HG03196 (cell line): ENCODE data around the gene PDCD4.
"Not testable (repeated sequence)": the region's sequence is repeated elsewhere in the genome, so short reads cannot be mapped to it uniquely, and the experiment has no call there.

Experiments used
- ATAC-seq: cut with Tn5 transposase; IDR thresholded peaks from one replicate; pipeline ENCODE4 v1.9.1; 2021; ENCODE audit not compliant: unreplicated experiment

Gene PDCD4

DNA sequence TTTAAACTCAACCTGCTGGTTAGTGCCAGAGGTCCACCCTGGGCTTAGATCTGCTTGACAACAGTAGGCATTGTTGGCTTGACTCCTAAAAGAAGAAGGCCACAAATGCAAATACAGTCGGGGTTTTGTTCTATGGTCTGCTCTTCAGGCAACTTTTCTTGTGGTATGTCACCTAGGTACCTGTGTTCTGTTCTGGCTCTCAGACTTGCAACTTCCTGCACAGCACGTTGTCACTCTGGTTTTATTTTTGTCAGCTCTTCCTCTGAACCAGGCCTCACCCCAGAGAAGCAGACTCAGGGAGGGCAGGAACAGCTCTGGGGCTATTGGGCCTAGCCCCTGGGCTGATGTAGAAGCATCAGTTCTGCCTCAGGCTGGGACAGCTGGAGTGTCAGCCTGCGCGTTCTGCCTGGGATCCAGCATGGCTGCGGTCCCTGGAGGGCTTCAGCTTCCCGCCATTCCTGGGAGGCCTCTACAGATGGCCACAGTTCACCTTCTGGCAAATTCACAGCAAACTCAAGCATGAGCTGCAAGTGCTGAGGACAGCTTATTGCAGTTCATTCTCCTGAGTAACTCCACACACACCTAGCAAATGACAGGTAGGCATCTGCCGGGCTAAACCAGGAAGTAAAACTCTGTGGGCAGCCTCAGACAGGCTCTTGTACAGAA, 11.0 kb upstream of the PDCD4 start:
- ATAC-seq, result peak; percentile 39

DNA sequence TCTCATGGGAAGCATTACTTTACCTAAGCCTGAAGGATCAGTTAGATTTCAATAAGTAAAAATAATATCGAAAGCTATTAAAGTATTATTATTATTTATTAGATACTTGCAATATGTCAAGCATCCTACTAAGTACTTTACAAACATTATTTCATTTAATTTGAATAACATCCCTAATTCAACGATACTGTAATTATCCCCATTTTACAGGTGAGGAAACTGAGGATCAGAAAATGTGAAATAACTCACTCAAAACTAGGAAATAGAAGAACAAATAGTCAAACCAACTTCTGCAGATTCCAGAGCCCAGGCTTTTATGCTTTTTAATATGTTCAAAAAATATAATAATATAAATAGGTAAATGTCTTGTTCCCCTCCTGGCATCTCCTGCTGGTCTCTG, 10.3 kb upstream of the PDCD4 start:
- no peak for ATAC-seq

DNA sequence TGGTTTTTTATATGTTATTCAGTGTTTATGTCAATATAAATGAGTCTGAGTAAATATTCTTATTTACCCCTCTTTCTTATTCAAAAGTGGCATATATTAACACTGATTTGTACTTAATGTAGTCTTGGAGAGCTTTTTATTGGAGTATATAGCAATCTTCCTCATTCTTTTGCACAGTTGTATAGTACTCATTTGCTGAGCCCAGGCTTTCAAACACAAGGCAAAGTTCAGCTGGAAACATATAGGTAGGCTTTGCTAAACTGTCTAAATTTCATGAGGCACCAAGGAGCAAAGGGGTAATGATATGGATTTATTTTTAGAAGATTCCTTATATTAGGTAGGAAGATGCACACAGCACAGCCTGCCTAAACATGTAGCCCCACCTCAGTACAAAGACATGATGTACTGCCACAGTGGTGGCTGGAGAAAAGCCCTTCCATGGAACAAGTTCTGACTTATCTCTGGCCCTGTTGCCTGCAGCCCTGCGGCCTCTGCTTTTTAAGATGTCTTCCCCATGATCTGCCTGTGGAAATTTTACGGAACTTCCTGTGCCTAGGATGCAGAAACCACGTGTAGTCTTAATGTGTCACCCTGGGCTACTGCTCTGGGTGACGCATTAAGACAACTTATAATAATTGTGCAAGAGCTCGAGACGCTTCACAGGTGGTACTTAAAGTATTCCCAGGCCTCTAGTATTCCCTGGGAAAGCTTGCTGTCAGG, 9.6 kb upstream of the PDCD4 start:
- no peak for ATAC-seq

DNA sequence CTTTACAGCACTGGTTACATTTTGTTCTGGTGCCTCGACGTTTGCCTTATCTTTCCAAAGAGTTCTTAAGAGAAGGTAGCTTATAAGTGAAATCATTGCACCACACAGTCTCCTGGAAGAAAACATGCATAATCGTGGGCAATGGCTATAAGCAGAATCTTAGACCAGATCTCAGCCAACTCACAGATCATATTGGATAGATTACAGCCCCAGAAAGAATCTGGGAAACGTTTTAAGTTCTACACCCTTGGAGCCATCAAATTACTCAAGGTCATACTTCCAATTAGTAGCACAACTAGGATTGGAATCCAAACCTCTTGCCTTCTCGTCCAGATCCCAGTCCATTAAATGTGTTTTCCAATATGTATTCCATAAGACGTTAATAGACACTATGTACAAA, 8.8 kb upstream of the PDCD4 start:
- no peak for ATAC-seq

DNA sequence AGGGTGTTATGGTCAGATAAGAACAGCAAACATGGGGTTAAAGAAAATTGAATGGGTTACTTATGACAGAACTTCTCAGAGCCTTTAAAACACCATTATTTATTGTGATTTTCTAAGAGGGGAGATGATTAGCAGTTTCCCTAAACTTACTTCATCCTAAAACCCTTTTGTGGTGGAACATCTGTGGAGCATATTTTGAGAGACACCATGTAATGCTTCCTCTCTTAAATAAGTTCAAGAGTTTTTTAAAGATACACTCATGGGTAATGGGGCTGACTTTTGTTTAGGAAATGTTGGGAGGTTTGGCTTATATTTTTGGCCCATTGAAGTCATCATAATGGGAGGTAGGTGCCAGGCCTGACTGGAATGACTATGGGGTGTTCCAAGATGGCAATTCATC, 8.4 kb upstream of the PDCD4 start:
- ATAC-seq, result no peak

DNA sequence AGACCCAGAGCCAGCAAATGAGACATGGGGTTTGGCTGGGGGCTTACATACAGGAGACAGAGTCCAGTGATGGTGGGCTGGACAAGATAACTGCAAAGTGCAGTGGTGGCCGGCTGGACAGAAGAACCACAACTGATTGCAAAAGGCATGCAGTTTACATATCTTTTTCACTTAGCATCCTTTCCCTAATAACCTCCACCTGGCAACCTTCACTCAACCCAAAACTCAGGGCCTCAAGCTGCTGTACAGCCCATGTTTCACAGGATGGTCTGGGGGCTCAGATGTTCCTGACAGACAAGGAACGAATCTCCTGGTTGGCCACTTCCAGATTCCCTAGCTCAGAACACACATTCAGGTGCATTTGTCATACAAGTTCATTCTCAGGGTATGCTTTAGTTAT, 7.8 kb upstream of the PDCD4 start:
- ATAC-seq, result no peak

DNA sequence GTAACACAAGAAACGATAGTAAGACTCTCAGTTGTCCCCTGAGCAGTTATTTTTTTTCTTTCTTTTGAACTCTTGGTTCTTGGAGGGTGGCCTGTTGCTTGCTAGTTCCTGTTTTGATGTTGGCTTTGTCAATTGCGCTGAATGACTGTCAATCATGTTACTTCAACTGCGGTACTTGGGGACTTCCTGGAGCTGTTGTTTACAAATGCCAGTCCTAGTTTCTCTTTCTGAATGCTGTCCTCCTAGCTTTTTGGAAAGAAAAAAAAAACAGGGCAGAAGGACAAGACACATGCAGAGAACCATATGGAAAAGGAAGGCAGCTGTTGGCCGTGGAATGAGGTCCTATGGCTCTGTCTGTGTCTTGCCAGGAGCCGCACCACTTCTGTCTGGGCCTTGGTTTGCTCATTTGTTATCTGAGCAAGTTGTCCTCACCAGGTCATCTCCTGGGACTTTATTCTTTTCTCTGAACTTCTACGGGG, 7.0 kb upstream of the PDCD4 start:
- peak; percentile 61 for ATAC-seq

DNA sequence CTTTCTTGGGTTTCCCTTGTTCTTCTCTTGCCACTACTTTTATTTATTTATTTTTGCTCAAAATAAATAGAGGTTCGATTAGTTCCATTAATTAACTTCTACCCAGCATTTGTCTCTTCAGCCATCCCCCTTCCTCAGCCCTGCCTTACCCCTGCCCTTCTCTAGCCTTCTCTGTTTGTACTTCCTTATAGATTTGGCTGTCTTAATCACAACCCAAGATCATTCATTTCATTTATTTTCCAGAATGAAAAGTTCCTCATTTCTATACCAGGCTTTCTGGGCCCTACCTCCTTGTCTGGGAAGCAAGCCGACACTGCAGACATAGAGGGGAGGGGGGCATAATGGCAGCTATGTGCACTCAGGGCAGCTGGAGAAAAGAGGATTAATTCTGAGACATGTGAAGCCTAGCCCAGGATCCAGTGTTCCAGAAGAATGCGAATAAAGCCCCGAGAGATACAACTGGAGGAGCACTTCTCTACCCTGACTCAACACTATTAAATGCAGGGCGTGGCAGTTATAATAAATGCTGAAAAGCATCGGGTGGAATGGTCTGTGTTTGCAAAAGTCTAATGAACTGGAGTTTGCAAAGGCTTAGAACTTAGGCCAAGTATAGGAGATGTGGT, 6.4 kb upstream of the PDCD4 start:
- ATAC-seq, result no peak

DNA sequence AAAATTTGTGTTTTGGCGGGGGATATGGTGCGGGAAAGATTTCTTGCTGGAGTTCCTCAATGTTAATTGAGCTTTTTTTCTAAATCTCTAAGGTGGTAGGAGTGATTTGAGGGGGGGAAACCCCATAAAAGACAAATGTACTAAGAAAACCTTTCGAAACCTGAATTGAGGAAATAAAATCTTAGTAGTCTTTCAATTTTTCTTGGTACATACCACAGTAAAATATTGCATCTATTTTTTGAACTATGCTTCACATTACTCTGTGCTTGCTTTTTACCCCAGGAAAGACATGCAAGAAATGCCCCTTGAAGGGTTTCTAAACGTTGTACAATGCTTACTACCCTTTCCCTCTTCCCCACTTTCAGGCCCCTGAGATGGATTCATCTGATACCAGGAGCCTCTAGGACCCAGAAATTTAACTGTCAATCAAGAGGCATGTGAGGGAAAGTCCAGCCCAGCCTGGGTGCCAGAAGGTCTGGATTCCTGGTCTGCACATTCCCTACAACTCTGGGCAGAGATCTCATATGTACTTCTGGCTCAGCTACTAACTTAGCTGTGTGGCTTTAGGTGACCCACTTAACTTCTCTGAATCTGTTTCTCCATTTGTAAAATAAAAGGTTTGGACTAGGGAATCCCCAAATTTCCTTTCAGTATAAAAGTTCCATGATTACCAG, 5.8 kb upstream of the PDCD4 start:
- no peak for ATAC-seq

DNA sequence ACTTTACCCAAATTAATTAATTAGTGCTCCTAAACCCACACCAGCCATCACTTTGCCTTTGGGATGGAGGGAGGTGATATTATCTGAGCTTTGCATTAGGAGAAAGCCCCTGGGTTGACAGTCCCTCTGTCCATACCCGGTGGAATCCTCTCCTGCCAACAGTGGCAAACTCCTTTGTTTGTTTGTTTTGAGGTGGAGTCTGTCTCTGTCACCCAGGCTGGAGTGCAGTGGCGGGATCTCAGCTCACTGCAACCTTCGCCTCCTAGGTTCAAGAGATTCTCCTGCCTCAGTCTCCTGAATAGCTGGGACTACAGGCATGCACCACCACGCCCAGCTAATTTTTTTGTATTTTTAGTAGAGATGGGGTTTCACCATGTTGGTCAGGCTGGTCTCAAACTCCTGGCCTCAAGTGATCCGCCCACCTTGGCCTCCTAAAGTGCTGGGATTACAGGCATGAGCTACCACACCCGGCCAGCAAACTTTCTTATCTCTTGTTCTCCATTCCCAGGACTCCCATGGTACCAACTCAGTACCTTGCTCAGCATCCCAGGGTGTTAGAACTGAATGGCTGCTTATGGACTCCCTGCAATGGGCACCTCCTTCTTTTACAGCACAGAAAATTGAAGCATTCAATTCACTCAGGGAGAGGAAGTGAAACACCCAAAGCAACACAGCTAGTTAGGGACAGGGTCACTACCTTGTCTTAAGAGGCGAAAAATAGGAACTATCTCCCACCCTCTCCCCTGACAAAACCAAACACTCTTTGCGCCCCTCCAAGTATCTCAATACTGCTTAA, 4.5 kb upstream of the PDCD4 start:
- not testable (repeated sequence) for ATAC-seq

DNA sequence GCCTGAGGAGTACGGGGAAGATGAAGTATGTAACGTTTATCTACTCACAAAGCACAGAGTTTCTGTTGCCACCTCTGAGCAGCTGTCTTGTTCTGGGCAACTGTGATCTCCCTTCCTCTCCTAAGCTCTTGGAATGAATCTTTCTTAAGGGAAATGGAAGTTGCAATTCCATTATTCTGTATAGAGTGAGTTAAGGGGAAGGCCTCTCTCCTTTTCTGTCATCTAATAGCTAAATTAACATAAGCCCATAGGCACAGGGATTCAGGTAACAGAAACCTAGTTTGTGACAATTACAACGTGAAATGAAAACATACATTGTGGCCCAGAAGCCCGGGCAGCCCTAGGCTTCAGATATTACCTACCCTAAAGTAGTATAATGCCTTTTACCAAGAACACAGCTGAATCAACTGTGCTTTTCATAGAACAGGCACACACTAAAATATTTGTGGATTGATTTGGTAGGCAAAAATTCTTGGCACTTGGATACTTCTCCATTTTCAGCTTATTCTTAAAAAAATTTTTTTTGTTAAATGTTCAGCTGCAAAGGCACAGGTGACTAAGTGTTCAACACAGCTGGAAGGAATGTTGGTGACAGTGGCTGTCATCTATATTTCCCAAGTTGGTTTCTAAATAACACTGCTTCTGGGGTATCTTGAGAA, 3.8 kb upstream of the PDCD4 start:
- ATAC-seq, result no peak

DNA sequence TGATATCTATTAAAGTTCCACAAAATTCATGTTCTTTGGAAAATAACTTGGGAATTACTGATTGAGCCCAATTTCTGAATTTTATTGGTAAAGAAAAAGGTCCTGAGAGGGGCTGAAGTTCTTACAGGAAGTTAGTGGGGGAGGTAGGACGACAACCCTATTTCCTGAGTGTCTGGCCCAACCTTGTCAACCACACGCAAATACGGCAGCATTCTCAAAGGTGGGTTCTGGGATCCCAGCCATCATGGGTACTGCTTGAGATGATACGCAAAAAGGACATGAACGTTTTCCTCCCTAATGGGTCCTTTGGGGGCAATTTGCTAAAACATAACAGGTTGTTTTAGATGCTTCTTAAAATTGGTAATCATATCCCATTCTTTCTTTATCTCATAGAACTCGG, 2.7 kb upstream of the PDCD4 start:
- ATAC-seq, result no peak

DNA sequence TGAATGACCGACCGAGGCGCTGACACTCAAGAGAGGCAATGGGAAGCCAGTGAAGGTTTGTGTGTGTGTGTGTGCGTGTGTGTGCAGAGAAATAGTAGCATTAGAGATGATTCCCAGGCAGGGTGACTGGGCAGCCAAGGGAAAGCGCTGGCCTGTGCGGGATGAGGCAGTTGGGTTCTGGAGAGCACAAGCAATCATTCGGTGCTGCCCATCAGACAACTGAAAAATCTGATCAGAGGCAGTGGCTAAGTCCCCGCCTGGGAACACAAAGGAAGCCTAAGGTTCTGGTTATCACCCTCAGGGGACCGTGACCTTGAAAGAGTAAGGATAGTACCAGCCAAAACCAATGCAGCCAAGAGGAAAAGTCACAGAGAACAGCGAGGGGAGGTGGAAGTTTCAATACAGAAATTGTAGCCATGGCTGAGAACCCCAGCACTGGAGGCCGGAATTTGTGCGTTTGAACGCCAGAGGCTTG, 868 bp upstream of the PDCD4 start:
- ATAC-seq, result no peak

DNA sequence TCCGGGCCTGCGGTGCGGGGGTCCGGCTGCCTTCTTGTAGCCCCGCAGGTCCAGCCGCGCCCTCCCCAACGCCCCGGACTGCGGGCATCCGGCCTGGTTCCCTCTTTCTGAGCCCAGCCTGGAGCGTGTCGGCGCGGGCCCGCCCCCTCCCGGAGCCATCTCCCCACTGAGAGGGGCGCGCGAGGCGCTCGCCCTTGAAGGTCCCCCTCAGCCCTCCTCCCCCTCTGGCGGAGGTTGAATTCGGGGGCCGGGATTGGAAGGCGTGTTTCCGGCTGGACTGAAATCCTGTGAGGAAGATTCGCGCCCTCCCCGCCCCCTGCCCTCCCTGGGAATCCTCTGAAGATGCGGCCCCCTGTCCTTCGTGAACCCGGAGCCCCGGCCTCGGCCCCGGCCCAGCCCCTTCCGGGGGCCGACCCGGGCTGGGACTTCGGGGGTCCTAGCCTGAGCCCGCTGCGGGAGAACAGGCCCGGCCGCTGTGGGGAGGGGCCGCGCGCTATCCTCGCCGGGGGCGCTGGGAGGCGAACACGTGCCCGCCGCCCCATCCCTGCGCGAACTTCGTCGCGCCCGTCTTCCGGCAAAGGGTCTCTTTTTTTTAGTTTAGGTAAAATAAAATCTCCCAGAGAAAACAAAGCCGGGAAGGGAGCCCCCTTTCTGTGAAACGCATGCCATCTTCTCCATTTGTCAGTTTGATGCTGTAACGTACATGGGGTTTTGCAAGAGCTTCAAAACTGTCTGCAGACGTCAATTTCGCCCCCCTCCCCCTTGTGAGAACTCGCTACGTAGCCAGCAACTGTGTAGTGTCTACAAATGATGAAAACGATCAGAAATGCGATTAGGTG, 636 bp downstream of the PDCD4 start:
- ATAC-seq, result peak; percentile 41

DNA sequence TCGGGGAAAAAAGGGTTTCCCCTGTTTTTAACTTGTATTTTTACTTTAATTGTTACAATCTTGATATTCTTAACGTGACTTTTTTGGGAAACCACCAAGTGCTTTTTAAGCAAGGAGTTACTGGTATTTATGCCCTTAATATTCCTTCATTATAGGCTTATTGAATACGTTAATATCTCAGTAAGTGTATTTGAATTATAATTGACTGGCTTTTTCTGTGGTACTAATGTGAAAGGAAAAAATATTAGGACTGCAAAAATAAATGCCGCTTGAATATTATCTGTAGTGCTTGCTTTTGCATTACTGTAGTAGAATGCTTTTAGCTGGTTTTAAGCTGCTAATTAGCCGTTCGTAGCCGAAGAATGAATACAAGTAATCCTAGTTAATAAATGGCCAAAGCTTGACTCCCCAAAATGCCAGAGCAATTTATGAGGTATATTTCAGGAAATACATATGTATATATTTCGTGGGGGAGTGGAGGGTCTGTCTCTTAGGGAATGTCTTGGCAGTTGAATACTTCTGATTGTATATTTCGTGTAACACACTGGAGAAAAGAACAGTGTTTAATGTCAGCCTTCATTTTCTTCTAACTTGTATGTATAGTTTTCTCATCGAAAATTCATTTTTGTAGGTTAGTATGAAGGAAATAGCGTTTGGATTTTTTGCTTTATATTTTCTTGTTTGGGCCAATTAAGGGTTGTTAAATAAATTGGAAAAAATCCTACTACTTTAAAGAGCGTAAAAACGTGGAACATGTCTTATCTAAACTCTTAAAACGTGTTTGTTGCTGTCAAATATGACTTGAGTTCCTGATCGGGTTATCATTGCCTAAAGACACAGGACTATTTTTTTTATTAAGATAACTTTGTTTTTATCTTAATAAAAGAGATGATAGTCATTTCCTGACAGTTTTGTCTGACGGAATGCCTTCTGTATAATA, 1.5 kb downstream of the PDCD4 start:
- no peak for ATAC-seq

DNA sequence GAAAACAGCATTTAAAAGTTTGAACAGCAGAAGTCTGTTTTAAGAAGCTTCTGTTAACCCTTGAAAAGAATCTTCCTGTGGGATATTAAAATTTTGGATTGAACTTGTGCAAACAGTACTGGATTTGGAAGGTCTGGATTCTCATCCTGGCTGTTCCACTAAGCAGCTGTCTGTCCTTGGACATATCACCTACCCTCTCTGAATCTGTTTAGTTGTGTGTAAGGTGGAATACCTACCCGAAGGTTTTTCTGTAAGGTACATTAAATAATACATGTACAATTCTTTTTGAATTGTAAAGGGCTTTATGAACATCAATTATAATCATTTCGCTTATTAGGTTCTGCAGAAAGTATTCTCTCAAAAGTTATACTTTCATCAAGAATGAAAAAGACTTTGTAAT, 2.2 kb downstream of the PDCD4 start:
- ATAC-seq, result no peak

DNA sequence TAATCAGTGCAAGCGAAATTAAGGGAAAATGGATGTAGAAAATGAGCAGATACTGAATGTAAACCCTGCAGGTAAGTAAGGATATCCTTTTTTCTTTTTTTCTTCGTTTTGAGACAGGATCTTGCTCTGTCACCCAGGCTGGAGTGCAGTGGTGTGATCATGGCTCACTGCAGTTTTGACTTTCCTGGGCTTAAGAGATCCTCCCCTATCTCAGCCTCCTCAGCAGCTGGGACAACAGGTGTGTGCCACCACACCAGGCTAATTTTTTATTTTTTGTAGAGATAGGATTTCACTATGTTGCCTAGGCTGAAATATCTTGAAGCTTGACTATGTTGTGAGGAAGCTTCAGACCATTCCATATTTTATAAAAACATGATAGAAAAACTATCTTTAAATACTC, 4.3 kb downstream of the PDCD4 start:
- ATAC-seq, result no peak

DNA sequence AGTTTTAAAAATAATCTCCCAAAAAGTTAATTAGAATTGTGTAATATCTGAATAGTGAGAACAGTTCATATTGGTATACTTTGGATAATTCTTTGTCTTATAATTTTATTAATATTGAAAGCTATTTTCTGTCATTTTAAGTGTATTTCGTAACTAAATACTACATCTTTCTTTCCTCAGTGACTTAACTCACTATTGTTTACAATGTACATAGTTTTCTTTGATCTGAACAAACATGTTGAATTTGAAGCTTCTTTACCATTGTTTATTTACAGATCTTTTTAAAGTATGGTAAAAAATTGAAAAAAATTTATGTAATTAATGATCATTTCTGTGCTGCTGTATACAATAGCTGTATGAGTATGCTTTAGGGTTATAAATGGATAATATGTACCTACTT, 5.1 kb downstream of the PDCD4 start:
- no peak for ATAC-seq
